Measurements from ENCODE around the gene HAND1.

- TF ChIP-seq POLR2AphosphoS5 (IDR thresholded peaks at IDR 0.05) (no peak), POLR2A (IDR thresholded peaks at IDR 0.05) (no peak)
- TF ChIP-seq, protein P1, sequence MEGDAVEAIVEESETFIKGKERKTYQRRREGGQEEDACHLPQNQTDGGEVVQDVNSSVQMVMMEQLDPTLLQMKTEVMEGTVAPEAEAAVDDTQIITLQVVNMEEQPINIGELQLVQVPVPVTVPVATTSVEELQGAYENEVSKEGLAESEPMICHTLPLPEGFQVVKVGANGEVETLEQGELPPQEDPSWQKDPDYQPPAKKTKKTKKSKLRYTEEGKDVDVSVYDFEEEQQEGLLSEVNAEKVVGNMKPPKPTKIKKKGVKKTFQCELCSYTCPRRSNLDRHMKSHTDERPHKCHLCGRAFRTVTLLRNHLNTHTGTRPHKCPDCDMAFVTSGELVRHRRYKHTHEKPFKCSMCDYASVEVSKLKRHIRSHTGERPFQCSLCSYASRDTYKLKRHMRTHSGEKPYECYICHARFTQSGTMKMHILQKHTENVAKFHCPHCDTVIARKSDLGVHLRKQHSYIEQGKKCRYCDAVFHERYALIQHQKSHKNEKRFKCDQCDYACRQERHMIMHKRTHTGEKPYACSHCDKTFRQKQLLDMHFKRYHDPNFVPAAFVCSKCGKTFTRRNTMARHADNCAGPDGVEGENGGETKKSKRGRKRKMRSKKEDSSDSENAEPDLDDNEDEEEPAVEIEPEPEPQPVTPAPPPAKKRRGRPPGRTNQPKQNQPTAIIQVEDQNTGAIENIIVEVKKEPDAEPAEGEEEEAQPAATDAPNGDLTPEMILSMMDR (IDR thresholded peaks at IDR 0.05) = no peak
Measured at GRCh38 chr5:154524859-154525258, 46.8 kb upstream of the HAND1 start.

Measured in prostate gland (tissue), 2 donors.